ENCODE data around the gene CHRNB1.

Gene CHRNB1

GRCh38 chr17:7406235-7406825 lies 38.5 kb upstream of the CHRNB1 start (continued):
- peak; percentile 69; the same call in 1 of the 2 replicates for TF ChIP-seq ZBTB17 (tag by site-specific recombination; IDR thresholded peaks at IDR 0.05)
- TF ChIP-seq ZNF366 (tag by site-specific recombination; conservative IDR thresholded peaks at IDR 0.05) = 0 out of 2 replicates have a peak, but pooled peaks have one; percentile 67
- peak; percentile 62 for TF ChIP-seq ZNF398 (tag by site-specific recombination; IDR thresholded peaks at IDR 0.05)
- peak; percentile 61; the same call in 1 of the 2 replicates for TF ChIP-seq ZIC2 (tag by site-specific recombination; IDR thresholded peaks at IDR 0.05)

GRCh38 chr17:7407082-7407481 lies 37.8 kb upstream of the CHRNB1 start:
- H3K4me3 ChIP-seq (ENCODE audit: low read depth, low read length) = no peak overlapping the region
- H3K4me1 ChIP-seq (ENCODE audit: control insufficient read depth, insufficient read depth, low read length) = peaks cover 8% of the 10 kb centered on the region
- CTCF ChIA-PET = interaction anchor here (0.5 to 1.4 kb wide), 7 partner anchors 9 to 154 kb away, joined by 3 to 7 read pairs (median 3); no protein-coding TSS in a partner anchor
- TF ChIP-seq MYNN (tag by site-specific recombination; IDR thresholded peaks at IDR 0.05; ENCODE audit: borderline replicate concordance) (peak; percentile 96), HOXA7 (CRISPR knock-in tag; IDR thresholded peaks at IDR 0.05; ENCODE audit: borderline replicate concordance) (no peak), ZNF561 (tag by site-specific recombination; IDR thresholded peaks at IDR 0.05; ENCODE audit: borderline replicate concordance) (no peak), ZNF555 (tag by site-specific recombination; conservative IDR thresholded peaks at IDR 0.05) (no peak), ZNF658 (tag by site-specific recombination; IDR thresholded peaks at IDR 0.05) (no peak)
- no peak overlapping the region for H3K27ac ChIP-seq (ENCODE audit: extremely low read depth, low read depth, low read length)
- POLR2A ChIA-PET = interaction anchor here (0.5 to 1.7 kb wide), 4 partner anchors 13 to 268 kb away, joined by 4 to 5 read pairs (median 4); partner anchors contain the start of genes PLSCR3 and TMEM102
- H3K9me3 ChIP-seq (ENCODE audit: control insufficient read depth, insufficient read depth, low read depth, low read length) = no peaks in the 10 kb centered on the region
- peaks cover 7 to 27% of the 10 kb centered on the region in 2 experiments for H3K36me3 ChIP-seq (ENCODE audit: control insufficient read depth in 2 of 2, insufficient read depth in 1 of 2, low read length in 2 of 2)

- ChIA-PET POLR2A (interaction anchor here (0.5 to 1.7 kb wide), 3 partner anchors 13 to 267 kb away, joined by 4 to 5 read pairs (median 4); partner anchors contain the start of genes PLSCR3 and TMEM102), CTCF (interaction anchor here (0.5 to 1.4 kb wide), 5 partner anchors 9 to 103 kb away, joined by 3 to 7 read pairs (median 3); no protein-coding TSS in a partner anchor)
- TF ChIP-seq GLIS1 (tag by site-specific recombination; IDR thresholded peaks at IDR 0.05) (peak; percentile 52), SP2 (tag by site-specific recombination; IDR thresholded peaks at IDR 0.05) (peak; percentile 13; the same call in 1 of the 2 replicates), EGR2 (tag by site-specific recombination; IDR thresholded peaks at IDR 0.05; ENCODE audit: low read depth) (0 out of 2 replicates have a peak, but pooled peaks have one; percentile 7), YY2 (tag by site-specific recombination; IDR thresholded peaks at IDR 0.05) (no peak), PATZ1 (tag by site-specific recombination; IDR thresholded peaks at IDR 0.05) (0 out of 2 replicates have a peak, but pooled peaks have one; percentile 30), IKZF3 (tag by site-specific recombination; IDR thresholded peaks at IDR 0.05) (0 out of 2 replicates have a peak, but pooled peaks have one; percentile 28), GLIS2 (tag by site-specific recombination; IDR thresholded peaks at IDR 0.05) (peak; percentile 17; the same call in 1 of the 2 replicates), ZIC2 (tag by site-specific recombination; IDR thresholded peaks at IDR 0.05) (peak; percentile 62), ZNF777 (tag by site-specific recombination; IDR thresholded peaks at IDR 0.05; ENCODE audit: borderline replicate concordance) (no peak)
- peaks cover 8% of the 10 kb centered on the region for H3K4me1 ChIP-seq (ENCODE audit: control insufficient read depth, insufficient read depth, low read length)
- no peak within 1 kb of the TSS for H3K4me3 ChIP-seq (ENCODE audit: low read depth, low read length)
- H3K9me3 ChIP-seq (ENCODE audit: control insufficient read depth, insufficient read depth, low read depth, low read length) = no peaks in the 10 kb centered on the region
- peaks cover 3 to 27% of the 10 kb centered on the region in 2 experiments for H3K36me3 ChIP-seq (ENCODE audit: control insufficient read depth in 2 of 2, insufficient read depth in 1 of 2, low read length in 2 of 2)
- H3K27ac ChIP-seq (ENCODE audit: extremely low read depth, low read depth, low read length) = no peak within 1 kb of the TSS
These were observed 37.2 kb upstream of the CHRNB1 start, which contains the start of gene NLGN2 for GRCh38 chr17:7407485-7408251. Gene NLGN2 (plus strand): TSS chr17:7407845. CDS start chr17:7408256, 411 bp downstream.
